ENCODE measurements around the gene SCAMP5. TPM values are rescaled to one million over a fixed set of nuclear protein-coding genes. Genes with fewer than 3 reads are reported as not detected.
A peak's percentile ranks its signal among the peaks of the same experiment; 100 is the strongest.

Gene SCAMP5
- total and polyA plus RNA-seq, 2 of the 13 experiments (the other 11 are each of a cell fraction or from before 2014, with no cell fraction given), result 34.3 to 49.0 TPM

GRCh38 chr15:75042730-75043508 is 47.6 kb downstream of the SCAMP5 start (continued):
- no peak for TF ChIP-seq CREB1 (IDR thresholded peaks at IDR 0.05)
- TF ChIP-seq CREB1 (CRISPR knock-in tag; IDR thresholded peaks at IDR 0.05), result peak; percentile 32; the same call in 1 of the 2 replicates
- TF ChIP-seq KDM5B (CRISPR knock-in tag; IDR thresholded peaks at IDR 0.05; ENCODE audit: borderline replicate concordance), result peak; percentile 47; the same call in 1 of the 2 replicates
- TF ChIP-seq ZNF121 (CRISPR knock-in tag; IDR thresholded peaks at IDR 0.05), result no peak; the same call in 1 of the 2 replicates
- TF ChIP-seq HOXD1 (CRISPR knock-in tag; IDR thresholded peaks at IDR 0.05), result no peak
- TF ChIP-seq MYNN (CRISPR knock-in tag; IDR thresholded peaks at IDR 0.05; ENCODE audit: low read depth), result no peak
- TF ChIP-seq THAP11 (CRISPR knock-in tag; IDR thresholded peaks at IDR 0.05), result peak; percentile 72
- TF ChIP-seq SMYD3 (CRISPR knock-in tag; IDR thresholded peaks at IDR 0.05), result peak; percentile 52; the same call in 1 of the 2 replicates
- TF ChIP-seq ZNF382 (CRISPR knock-in tag; IDR thresholded peaks at IDR 0.05; ENCODE audit: borderline replicate concordance), result no peak
- peak; percentile 72 for TF ChIP-seq ZNF280B (CRISPR knock-in tag; IDR thresholded peaks at IDR 0.05; ENCODE audit: borderline replicate concordance)
- no peak for TF ChIP-seq MBD4 (IDR thresholded peaks at IDR 0.05; ENCODE audit: borderline replicate concordance, low read length)
- TF ChIP-seq REST (IDR thresholded peaks at IDR 0.05; ENCODE audit: borderline replicate concordance in 1 of 2, low read depth in 1 of 2, low read length in 2 of 2), result no peak; a peak in 1 of 4 replicates
- TF ChIP-seq ZNF510 (CRISPR knock-in tag; IDR thresholded peaks at IDR 0.05; ENCODE audit: low read depth), result no peak
- no peak for TF ChIP-seq SMARCE1 (IDR thresholded peaks at IDR 0.05; ENCODE audit: borderline replicate concordance)
- peak; percentile 50; the same call in 1 of the 2 replicates for TF ChIP-seq KLF6 (CRISPR knock-in tag; IDR thresholded peaks at IDR 0.05)
- no peak for TF ChIP-seq MLLT10 (CRISPR knock-in tag; IDR thresholded peaks at IDR 0.05)
- TF ChIP-seq RFX3 (CRISPR knock-in tag; IDR thresholded peaks at IDR 0.05), result no peak
- TF ChIP-seq ZBTB39 (CRISPR knock-in tag; IDR thresholded peaks at IDR 0.05), result no peak
- peak; percentile 67 for TF ChIP-seq ZFY (CRISPR knock-in tag; IDR thresholded peaks at IDR 0.05)
- no peak for TF ChIP-seq USF2 (IDR thresholded peaks at IDR 0.05; ENCODE audit: low read depth, low read length)
- 0 out of 2 replicates have a peak, but pooled peaks have one; percentile 16 for TF ChIP-seq USF2 (CRISPR knock-in tag; IDR thresholded peaks at IDR 0.05; ENCODE audit: borderline replicate concordance)

Measured in HepG2 (cell line).